Measurements from ENCODE around the gene ESPNL.

DNA sequence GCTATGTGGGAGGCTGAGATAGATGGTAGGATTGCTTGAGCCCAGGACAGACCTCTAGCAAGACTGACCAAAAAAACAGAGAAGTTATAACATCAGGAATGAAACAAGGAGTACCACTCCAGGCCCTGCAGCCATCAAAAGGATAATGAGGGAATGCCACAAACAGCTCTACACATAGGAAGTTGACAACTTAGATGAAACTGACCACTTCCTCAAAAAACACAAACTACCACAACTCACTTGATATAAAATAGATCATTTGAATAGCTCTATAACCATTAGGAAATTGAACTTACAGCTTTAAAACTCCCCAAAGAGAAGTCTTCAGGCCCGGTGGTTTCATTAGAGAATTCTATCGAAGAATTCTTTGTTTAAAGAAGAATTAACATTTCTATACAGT, 12.9 kb upstream of the ESPNL start:
- TF ChIP-seq SUZ12 (IDR thresholded peaks at IDR 0.05; ENCODE audit: extremely low read depth, insufficient read depth, insufficient read length) = no peak
- no peak for TF ChIP-seq YY1 (IDR thresholded peaks at IDR 0.05; ENCODE audit: insufficient read depth, insufficient read length)
- no peak for TF ChIP-seq ZNF274 (IDR thresholded peaks at IDR 0.05; ENCODE audit: low read depth, low read length)

Data from NT2/D1 (cell line).